Uterus (tissue), 4 donors: ENCODE data around the gene WDFY1. TPM values are rescaled to one million over a fixed set of nuclear protein-coding genes. Genes with fewer than 3 reads are reported as not detected.

ENCODE experiments used
- DNase-seq, 2 donors: peaks; one replicate each; pipeline ENCODE4 v3.0.0-alpha.2; 2019 to 2020
- H3K27ac ChIP-seq, 2 donors: fragments of 200-600 bp; sonication (generic); 1 replicate in 1 of 2; 2 replicates in 1 of 2; pipeline ENCODE4 v1.5.1; 2016 to 2018
- H3K27me3 ChIP-seq, 2 donors: fragments of 200-600 bp; sonication (generic); one replicate each; pipeline ENCODE4 v1.5.1; 2018 to 2019; ENCODE audit warnings: control low read depth in 1 of 2
- H3K36me3 ChIP-seq, 2 donors: fragments of 200-600 bp; sonication (generic); one replicate each; pipeline ENCODE4 v1.5.1; 2019; ENCODE audit warnings: control low read depth in 1 of 2
- H3K4me1 ChIP-seq, 2 donors: fragments of 200-600 bp; sonication (generic); one replicate each; pipeline ENCODE4 v1.5.1; 2018 to 2019; ENCODE audit warnings: control low read depth in 1 of 2
- H3K4me3 ChIP-seq, 2 donors: fragments of 200-600 bp; sonication (generic); 1 replicate in 1 of 2; 2 replicates in 1 of 2; pipeline ENCODE4 v1.5.1; 2018 to 2019; ENCODE audit warnings: mild to moderate bottlenecking in 1 of 2
- H3K9me3 ChIP-seq, 2 donors: fragments of 200-600 bp; sonication (generic); one replicate each; pipeline ENCODE4 v1.5.1; 2019; ENCODE audit warnings: control low read depth in 1 of 2
- POLR2A ChIP-seq, 2 donors: fragments of 450-650 bp; IDR thresholded peaks; one replicate each; pipeline ENCODE4 v1.6.1; 2016; ENCODE audit warnings: antibody characterized with exemption in 2 of 2, mild to moderate bottlenecking in 1 of 2, moderate library complexity in 1 of 2
- intact Hi-C: fragments of 100-400 bp; cut with DNase I; formaldehyde crosslinking; loops from one replicate; pipeline ENCODE4 v1.15.1; 2023; ENCODE audit warnings: low total_unique reads
- total RNA-seq, 4 donors: library from RNA; depleted of rRNA in 3 of 4; stranded (reverse); fragments of >200 nt in 3 of 4; gene quantifications; one replicate each; pipeline versions ENCODE4 v1.1.0 to v1.2.4, GENCODE V29; 2014 to 2023
- TF ChIP-seq, protein P1 (sequence below), 4 experiments: fragments of 200-600 bp in 2 of 4; fragments of 450-650 bp in 2 of 4; sonication (generic) in 2 of 4; IDR thresholded peaks; one replicate each; pipeline ENCODE4 v1.5.1; 2016 to 2019; ENCODE audit warnings: antibody characterized with exemption in 4 of 4, mild to moderate bottlenecking in 2 of 4, moderate library complexity in 1 of 4
- donor health status: DM: yes; HTN: yes; CAD: no.

Gene WDFY1, protein sequence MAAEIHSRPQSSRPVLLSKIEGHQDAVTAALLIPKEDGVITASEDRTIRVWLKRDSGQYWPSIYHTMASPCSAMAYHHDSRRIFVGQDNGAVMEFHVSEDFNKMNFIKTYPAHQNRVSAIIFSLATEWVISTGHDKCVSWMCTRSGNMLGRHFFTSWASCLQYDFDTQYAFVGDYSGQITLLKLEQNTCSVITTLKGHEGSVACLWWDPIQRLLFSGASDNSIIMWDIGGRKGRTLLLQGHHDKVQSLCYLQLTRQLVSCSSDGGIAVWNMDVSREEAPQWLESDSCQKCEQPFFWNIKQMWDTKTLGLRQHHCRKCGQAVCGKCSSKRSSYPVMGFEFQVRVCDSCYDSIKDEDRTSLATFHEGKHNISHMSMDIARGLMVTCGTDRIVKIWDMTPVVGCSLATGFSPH
- 100 to 1,000 TPM in 1 of 4 donors, 10 to 100 TPM in 3; 17.2 to 112 (median 39.1) TPM for total RNA-seq

DNA sequence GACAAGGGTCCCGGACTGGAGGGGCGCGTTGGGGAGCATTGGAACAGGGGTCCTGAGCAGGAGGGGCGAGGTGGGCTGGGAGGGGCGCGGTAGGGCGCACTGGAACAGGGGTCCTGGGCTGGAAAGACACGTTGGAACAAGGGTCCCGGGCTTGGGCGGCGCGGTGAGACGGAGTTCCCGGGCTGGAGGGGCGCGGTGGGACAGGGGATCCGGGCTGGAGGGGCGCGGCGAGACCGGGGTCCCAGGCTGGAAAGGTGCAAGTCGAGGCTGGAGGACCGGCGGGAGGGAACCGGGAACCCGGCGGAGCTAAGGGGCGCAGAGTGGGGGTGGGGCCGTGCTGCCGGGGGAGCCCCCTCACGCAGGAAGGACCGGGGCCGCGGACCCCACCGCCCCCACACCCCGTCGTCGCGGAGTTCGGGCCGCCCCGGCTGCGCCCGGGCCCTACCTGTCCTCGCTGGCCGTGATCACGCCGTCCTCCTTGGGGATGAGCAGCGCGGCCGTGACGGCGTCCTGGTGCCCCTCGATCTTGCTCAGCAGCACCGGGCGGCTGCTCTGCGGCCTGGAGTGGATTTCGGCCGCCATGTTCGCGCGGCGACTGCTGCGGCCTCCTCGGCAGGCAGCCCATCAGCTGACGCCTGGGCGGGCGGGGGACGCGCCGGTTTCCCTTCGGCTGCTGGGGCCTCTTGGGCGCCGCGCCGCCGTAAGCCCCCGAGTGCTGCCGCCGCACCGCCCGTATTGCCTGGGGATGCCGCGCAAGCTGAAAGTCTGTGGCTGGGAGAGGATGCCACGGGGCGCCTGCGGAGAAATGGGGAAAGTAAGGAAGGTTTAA is at the start of gene WDFY1:
Gene WDFY1, minus strand, starts transcription at position 633 of the 829 bp plus-strand sequence. Its CDS starts 51 bp downstream, at position 582.
- Histone ChIP-seq H3K9me3 (no peaks in the 10 kb centered on the region), H3K4me1 (peaks cover 0 to 5% of the 10 kb centered on the region in 2 donors), H3K27ac (peak within 1 kb of the TSS; percentile 90 to 95), H3K36me3 (no peaks in the 10 kb centered on the region), H3K4me3 (peak within 1 kb of the TSS; percentile 86 to 91), H3K27me3 (no peaks in the 10 kb centered on the region)
- DNase-seq: peak; percentile 83 to 91
- intact Hi-C loops: no loop called here
- TF ChIP-seq POLR2A (IDR thresholded peaks at IDR 0.05): peak; percentile 45 to 84
- TF ChIP-seq, protein P1, sequence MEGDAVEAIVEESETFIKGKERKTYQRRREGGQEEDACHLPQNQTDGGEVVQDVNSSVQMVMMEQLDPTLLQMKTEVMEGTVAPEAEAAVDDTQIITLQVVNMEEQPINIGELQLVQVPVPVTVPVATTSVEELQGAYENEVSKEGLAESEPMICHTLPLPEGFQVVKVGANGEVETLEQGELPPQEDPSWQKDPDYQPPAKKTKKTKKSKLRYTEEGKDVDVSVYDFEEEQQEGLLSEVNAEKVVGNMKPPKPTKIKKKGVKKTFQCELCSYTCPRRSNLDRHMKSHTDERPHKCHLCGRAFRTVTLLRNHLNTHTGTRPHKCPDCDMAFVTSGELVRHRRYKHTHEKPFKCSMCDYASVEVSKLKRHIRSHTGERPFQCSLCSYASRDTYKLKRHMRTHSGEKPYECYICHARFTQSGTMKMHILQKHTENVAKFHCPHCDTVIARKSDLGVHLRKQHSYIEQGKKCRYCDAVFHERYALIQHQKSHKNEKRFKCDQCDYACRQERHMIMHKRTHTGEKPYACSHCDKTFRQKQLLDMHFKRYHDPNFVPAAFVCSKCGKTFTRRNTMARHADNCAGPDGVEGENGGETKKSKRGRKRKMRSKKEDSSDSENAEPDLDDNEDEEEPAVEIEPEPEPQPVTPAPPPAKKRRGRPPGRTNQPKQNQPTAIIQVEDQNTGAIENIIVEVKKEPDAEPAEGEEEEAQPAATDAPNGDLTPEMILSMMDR (IDR thresholded peaks at IDR 0.05): peak in 1 of 4 experiments; percentile 10

DNA sequence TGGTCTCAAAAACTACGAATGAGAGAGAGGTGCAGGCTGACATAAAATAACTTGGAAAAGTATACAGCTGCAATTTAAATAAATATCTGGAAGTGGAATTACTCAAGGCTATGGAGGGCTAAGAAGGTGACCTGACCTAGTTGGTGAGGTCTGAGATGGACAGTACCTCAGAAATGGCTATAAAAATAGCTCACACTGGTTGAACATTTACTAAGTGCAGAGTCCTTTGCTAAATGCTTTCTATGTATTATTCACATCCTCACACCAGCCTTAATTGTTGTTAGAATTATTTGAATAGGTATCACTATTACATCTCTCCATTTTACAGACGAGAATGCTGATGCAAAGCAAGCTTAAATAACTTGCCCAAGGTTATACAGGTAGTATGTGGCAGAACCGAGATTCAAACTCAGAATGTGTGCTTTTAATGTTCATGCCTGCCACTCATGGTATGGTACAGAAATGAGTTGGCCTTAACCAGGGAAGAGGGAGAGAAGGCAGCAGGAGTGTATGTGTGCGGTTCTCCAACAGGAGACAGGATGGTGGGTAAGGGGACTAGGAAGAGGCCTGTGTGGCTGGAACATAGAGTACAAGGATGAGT is 49.5 kb upstream of the WDFY1 start:
- no peak for DNase-seq
- Histone ChIP-seq H3K4me3 (no peak overlapping the region), H3K27me3 (no peaks in the 10 kb centered on the region), H3K27ac (no peak overlapping the region), H3K4me1 (peaks cover 0 to 2% of the 10 kb centered on the region in 2 donors), H3K9me3 (no peaks in the 10 kb centered on the region), H3K36me3 (no peaks in the 10 kb centered on the region)
- TF ChIP-seq, protein P1 (IDR thresholded peaks at IDR 0.05): no peak
- TF ChIP-seq POLR2A (IDR thresholded peaks at IDR 0.05): no peak
- intact Hi-C loops: loop anchor here (5.0 kb wide), 1 partner anchor 288 kb away; no protein-coding TSS in a partner anchor

DNA sequence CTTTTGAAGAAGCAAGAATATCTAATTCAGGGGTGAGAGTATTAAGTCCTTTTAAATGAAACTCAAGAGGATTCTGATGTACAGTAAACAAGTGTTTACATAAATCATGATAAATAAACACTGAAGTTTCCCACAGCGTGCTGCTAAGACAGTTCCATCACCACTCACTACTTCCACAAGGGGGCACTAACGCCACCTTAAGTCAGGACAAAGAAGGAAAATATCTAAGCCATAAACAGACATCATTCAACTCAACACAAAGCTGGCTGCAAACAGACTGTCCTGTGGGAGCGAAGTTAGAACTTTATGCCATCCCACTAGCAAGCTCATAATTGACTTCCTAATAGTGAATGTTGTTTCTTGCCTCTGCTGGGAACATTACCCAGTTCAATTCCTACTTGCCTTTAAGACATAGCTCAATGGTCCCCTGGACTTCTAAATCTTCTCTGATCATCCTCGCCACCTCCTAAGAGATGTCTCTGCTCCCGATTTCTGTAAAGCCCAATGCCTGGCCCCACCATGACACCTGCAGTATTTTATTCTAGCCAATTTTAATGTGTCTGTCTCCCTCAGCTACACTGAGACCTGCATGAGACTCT is 48.6 kb upstream of the WDFY1 start:
- H3K4me1 ChIP-seq: no peaks in the 10 kb centered on the region
- no peak overlapping the region for H3K27ac ChIP-seq
- H3K9me3 ChIP-seq: no peaks in the 10 kb centered on the region
- no peak overlapping the region for H3K4me3 ChIP-seq
- TF ChIP-seq, protein P1 (IDR thresholded peaks at IDR 0.05): peak; percentile 67 to 80 (median 77)
- TF ChIP-seq POLR2A (IDR thresholded peaks at IDR 0.05): no peak
- H3K27me3 ChIP-seq: no peaks in the 10 kb centered on the region
- no peaks in the 10 kb centered on the region for H3K36me3 ChIP-seq
- DNase-seq: peak; percentile 39 to 56
- intact Hi-C loops: loop anchor here (5.0 kb wide), 1 partner anchor 289 kb away; no protein-coding TSS in a partner anchor

DNA sequence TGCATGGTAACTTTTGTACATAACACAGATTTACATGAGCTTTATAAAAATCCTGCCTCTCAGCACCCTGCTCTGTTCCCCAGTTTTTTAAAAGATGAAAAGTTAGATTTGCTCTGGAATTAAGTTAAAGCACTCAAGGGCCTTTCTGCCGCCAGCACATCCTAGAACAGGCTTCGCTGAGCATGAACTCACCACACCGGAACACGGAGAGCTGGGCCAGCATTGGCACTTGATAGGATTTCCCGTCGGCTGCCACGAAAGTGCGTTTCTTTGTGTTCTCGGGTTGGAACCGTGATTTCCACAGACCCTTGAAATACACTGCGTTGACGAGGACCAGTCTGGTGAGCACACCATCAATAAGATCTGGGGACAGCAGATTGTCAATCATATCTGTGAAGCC is 46.5 kb upstream of the WDFY1 start:
- Histone ChIP-seq H3K4me3 (no peak overlapping the region), H3K4me1 (no peaks in the 10 kb centered on the region), H3K27me3 (no peaks in the 10 kb centered on the region), H3K9me3 (no peaks in the 10 kb centered on the region), H3K36me3 (no peaks in the 10 kb centered on the region), H3K27ac (no peak overlapping the region)
- intact Hi-C loops: loop anchor here (5.0 kb wide), 1 partner anchor 291 kb away; no protein-coding TSS in a partner anchor
- no peak for TF ChIP-seq POLR2A (IDR thresholded peaks at IDR 0.05)
- TF ChIP-seq, protein P1 (IDR thresholded peaks at IDR 0.05): no peak
- DNase-seq: no peak
